ENCODE measurements around the gene VAMP2.

VAMP2 gene

DNA sequence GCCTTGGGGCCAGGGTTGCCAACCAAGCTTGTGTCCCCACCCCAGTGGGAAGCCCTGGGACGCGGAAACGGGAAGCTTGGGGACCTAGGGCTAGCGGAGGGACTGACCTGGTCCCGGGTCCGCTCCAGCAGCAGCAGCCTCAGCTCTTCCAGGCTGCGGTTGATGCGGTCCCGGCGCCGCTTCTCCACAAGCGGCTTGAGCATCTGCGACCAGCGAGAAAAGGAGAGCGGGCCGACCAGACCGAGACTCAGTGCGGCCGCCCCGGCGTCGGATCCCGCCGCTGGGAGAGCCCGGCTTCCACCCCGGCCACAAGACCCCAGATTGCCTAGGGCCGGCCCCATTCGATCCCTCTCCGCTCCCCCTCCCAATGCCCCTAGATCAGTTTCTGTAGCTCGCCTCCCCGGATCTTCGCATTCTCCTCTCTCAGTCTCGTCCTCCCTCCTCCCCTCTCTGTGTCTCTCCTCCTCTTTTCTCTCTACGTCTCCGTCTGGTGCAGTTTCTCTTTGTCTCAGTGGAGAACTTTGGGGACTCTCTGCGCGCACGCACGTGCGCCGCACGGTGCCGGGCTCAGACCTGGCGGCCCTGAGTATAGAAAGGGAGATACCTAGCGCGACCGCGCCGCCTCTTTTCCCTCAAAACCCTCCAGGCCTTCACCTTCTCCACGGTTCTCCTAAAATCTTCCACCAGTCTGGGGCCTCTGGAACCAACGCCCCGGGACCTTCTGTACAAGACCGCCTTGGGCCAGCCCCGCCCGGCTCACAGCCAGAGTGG, 39.6 kb downstream of the VAMP2 start:
- peak; percentile 71 for DNase-seq

DNA sequence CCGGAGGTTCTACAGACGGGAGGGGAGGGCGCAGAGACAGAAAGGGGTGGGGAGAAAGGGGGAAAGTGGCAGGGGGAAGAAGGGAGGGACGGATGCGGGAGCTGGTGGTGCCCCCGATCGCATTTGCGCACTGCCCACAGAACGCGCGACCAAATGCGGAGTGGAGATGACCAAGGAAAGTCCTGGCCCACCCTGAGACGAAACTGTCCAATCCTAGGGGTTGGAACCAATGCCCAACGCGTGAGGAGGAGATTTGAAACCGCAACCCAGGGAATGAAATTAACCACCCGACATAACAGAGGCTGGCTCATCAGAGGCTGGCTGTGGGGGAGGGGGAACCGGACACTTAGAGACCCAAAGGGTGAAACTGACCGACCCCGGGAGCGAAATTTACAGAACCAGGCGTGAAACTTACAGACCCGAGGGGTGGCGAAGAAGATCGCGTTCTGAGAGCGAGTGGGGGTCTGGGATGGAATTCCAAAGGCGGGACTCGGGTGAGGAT, 40.3 kb downstream of the VAMP2 start:
- DNase-seq: peak; percentile 54

DNA sequence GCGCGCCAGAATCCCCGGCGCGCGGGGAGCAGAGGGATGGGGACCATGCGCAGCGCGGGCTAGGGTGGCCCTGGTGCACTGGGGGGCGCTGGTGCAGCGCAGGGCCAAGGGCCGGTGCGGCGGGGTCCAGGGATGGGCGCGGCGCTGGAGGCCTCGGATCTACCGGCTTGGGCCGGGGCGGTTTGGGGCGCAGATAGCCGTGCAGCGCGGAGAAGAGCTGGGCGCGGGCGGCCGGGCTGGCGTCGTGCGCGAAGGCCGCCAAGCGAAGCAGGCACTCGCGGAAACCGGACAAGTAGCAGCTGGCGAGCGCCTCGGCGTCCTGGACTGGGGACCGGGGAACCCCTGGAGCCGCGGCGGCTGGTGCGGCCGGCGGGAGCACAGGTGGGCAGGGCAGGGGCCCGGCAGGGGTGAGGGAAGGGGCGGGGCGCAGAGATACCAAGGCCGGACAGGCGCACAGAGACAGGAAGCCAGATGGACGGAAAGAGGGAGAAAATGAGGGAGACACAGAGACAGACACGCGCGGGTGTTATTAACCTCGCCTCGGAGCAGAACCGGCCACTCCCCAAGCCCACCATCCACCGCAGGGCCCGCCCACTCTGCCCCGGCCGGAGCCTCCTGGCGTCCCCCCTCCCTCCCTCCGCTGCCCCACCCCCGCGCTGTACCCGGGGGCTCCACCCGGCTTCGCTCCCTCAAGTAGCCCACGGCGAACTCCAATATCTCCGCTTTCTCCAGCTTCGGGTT, 40.9 kb downstream of the VAMP2 start:
- DNase-seq: peak; percentile 81

DNA sequence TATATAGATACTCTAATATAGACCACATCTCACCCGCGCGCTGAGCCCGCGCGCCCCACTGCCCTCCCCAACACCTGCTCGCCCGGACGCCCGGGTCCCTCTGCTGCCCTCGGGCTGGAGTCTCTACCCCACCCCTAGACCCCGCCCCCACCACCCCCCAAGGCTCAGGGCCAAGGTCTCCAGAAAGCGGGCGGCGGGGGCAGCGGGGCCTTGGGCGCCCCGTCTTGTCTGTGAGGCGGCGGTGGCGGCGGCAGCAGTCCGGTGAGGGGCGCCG, 41.4 kb downstream of the VAMP2 start:
- no peak for DNase-seq

DNA sequence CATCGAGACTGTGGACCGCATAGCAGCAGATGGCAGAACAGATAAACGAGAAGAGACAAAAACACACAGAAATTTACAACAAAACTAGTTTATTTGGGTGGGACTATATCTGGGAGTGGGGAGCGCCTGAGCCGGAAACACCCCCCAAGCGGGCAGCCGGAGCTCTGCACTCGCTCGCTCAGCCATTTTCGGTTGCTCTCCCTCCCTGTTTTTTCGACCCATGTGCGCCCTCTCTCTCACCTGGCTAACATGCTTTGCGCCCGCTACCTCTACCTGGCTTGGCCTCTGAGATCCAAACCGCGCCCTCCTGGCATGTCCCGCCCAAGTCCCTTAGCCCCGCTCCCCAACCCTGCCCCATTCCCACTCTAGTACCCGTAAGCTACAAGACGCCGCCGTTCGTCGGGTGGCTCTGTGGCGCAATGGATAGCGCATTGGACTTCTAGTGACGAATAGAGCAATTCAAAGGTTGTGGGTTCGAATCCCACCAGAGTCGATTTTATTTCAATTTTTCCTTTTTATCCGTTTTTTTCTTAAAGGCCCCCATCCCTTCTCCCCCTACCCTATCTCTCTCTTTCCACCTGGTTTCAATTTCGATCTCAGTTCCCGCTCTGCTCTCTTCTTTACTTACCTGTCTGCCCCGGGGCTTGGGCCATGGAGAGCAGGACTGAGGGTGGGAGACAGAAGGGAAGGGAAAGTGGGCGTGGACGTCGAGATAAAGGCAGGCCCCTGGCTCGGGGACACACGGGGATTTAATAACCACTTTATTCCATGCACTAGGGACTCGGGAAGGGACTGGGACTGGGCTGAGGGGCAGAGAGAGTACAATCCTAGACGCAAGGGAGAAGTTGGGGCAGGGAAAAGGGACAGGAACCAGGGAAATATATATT, 42.0 kb downstream of the VAMP2 start:
- peak; percentile 90 for DNase-seq

DNA sequence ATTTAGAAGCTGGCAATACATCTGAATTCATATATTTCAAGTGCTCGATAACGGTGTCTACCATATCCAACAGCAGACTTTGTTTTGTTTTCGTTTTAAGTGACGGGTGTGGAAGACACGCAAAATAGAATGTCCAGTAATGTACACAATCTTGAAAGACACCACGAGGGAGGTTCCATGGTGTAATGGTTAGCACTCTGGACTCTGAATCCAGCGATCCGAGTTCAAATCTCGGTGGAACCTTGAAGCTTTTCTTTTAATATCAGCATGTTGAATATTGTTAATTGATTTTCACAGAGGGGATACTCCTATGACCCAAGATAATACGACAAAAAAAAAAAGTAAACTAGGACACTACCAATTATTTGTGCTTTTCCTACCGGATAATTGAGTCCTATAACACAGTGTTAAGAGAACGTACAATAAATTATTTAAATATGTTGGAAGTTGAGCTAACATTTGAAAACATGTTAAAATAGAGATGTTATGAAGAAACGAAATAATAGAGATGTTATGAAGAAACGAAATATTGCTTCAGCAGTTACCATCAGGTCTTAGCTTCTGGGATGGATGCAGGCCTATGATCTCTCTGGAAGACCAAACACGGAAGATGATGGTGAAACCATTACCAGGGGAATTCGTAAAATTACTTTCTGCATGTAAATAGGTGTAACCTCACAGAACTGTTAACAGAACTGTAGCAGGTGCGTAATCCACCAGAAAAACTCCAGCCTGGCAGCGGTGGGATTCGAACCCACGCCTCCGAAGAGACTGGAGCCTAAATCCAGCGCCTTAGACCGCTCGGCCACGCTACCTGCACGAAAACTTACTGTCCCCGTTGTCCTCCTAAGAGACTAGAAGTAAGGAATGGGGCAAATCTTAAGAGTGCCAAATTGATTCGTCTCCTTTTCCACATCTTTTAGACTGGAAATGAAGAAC, 42.9 kb downstream of the VAMP2 start:
- DNase-seq: peak; percentile 87

DNA sequence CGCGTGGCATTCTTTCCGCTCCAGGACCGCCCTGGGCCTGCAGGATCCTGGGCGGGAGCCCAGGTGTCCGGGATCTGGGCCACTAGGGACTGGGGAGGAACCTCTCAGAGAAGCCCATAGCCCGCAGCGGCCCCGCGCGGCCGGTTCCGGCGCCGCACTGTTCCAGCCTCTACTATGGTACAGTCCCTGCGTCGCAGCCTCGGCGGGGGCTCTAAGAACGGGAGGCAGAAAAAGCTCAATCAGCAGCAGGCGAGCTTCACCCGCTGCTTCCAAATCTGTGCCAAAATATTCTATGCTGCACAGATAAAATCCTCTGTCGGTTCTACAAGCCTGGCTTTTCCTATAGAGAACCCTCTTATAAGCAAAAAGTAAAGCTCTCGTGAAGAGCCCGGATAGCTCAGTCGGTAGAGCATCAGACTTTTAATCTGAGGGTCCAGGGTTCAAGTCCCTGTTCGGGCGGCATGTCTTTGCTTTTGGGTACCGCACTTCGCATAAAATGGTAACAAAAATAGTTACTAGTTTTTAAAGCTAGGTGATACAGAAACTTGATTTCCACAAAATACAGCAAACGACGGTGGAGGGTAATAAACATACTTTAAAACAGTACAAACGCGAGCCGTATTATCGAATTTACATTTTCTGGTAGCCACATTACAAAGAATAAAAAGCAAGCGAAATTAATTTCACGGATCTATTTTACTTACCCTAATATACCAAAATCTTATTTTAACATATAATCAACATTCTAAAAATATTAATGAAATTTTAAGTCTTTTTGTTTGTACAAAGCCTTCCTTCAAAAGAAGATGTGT, 43.8 kb downstream of the VAMP2 start:
- peak; percentile 86 for DNase-seq

DNA sequence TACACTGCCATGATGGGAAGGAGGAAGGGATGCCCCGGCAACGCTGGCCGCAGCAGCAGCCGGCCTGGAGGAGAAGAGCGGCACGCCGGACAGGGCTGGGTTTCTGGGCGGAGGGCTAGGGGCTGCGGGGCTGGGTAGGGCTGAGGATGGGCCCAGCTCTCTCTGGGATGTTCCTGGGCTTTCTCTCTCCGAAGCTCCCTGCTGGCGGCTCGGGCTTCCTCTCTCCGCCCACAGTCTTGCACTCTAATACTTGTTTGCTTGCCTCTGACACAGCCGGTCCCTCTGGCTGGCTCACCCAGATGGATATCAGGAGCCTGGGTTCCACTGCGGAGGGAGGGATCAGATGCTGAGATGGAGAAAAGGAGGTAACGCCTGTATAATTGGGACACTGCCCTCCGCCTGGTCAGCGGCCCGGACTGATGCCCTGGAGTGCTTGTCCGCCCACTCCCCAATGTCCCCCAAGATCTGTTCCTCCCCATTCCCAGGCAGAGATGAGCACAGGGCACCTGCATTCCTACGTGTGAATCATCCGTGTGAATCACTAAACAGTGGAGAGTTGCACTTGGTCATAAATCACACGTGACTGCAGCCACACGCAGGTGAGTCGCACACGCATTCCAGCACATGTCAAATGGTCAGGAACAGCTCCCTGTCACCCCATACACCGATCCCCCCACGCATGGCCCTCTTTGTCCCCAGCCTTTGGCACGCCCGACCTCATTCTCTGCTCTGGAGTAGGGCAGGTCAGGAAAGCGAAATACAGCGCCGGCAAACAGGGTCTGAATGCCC, 44.6 kb downstream of the VAMP2 start, which contains the start of gene ALOXE3:
ALOXE3 (minus strand) TSS at position 535 of the 789 bp plus-strand sequence; CDS start at position 11, 524 bp downstream.
- DNase-seq: peak; percentile 26

DNA sequence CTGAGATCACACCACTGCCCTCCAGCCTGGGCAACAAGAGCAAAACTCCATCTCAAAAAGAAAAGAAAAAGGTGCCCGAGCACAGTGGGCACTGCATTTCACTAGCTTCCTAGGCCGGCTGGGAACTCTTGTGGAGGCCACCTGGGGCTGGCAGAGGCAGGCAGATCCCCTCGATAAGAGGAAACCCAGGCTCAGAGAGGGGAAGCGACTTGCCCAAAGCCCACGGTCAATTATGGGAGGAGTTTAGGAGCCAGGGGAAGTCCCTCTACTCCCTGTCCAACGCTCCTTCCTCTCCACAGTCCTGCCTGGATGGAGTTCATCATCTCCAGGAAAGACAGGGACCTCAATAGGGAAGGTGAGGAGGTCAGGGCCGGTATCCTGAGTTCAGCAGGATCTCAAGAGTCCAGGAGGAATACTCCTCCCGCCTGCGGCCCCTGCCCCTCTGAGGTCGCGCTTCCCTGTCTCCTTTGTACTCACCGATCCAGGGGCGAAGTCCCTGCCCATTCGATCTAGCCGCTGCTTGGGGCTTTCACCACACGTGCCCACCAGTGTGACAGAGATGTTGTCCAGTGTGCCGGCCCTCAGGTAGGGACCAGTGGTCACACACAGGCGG, 45.3 kb downstream of the VAMP2 start:
- no peak for DNase-seq

DNA sequence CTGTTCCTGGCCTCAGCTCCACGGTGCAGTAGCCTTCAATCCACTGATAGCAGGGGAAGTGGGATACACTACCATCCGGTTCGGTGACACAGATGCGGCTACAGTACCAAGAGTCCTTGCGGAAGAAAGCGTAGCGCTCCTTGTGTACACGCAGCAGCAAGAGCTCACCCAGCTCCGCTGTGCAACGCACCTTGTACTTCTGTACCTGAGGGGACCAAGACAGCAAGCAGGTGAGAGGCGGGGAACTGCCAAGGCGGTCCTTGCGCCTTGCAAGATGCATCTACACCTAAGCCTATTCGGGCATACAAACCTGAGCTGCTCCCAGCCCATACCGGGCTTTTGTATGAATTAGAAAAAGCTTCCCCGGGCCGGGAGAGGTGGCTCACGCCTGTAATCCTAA, 46.0 kb downstream of the VAMP2 start:
- DNase-seq: no peak

DNA sequence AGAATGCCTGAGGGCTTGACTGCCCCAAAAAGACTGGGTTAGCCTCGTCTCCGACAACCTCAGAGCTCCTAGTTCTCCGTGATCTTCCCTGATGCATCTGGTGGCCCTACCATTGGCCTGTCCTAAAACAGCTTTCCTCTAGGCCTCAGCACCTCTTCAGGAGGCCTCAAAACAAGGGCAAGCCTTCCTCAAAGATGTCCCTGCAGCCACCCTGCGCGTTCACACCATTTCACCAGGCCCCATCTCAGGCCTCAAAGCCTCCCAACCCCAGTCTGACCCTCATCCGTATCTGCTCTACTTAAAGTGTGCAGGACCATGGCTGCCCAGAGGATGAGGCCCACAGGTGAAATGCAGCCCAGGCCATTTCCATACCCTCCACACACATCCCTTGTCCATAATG, 51.8 kb downstream of the VAMP2 start:
- no peak for DNase-seq

DNA sequence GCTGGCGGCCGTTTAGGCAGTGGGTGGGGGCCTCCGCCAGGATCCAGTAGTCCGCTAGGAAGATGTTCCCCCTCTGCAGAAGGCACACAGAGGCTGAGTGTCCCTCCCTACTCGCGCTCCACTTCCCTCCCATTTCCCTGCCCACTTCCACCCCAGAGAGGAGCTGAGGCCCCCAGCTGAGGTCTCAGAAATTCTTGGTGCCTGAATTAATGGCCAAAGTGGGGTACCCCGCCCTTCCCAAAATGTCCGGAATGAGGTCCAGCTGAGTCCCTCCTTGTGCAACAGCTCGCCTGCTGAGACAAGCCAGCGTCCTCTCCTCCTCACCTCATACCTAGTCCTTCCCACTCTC, 52.3 kb downstream of the VAMP2 start:
- no peak for DNase-seq

DNA sequence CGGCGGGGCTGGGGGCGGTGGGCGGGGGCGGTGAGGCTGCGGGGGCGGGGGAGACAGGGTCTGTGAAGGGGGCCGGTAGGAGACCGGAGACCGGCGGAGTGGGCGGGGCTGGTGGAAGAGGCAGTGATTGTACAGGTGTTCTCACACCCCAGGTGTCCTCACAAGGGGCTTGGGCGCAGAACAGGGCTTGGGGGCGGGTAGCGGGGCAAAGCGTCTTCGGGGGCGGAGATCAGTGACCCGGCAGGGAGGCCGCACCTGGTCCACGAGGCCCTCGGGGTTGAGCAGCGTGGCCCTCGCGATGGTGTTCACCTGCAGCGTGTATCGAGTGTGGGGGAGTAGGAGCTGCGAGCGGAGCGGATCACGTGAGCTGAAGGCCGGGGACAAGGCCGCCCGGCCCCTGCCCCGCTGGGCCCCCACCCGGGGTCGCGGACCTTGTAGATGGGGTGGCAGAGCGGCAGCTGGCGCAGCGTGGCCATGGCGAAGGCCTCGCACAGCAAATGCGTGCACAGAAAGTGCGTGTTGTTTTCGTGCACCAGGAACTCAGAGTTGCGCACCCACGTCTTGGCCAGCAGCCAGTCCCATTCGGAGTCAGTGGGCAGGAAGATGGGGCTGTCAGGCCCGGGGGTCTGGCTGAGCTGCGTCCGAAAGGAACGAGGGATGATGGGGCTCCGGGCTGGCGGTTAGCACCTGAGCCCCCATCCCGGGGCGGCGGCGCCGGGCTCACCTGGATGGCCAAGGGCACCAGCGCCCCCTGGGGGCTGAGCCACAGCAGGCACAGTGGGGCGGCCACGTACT, 52.9 kb downstream of the VAMP2 start:
- DNase-seq: peak; percentile 76
